AML-193 (cell line): ENCODE results near the gene MAPK8.
A peak's percentile ranks its signal among the peaks of the same experiment; 100 is the strongest.

Source experiments
- DNase-seq, 2 experiments: peaks; one replicate each; lab custom pipeline; 2025; lab: John Stamatoyannopoulos, UW

The MAPK8 gene

GRCh38 chr10:48292616-48293015 lies 13.9 kb upstream of the MAPK8 start:
- no peak for DNase-seq

- no peak for DNase-seq
These were observed 12.0 kb upstream of the MAPK8 start for GRCh38 chr10:48294431-48294830.

GRCh38 chr10:48296576-48297098 lies 9.8 kb upstream of the MAPK8 start:
- DNase-seq: no peak

GRCh38 chr10:48299066-48299465 lies 7.4 kb upstream of the MAPK8 start:
- no peak for DNase-seq

GRCh38 chr10:48299692-48300091 lies 6.8 kb upstream of the MAPK8 start:
- DNase-seq: no peak

GRCh38 chr10:48300556-48300955 lies 5.9 kb upstream of the MAPK8 start:
- no peak for DNase-seq

- DNase-seq: no peak
These were observed 3.7 kb upstream of the MAPK8 start for GRCh38 chr10:48302515-48303476.

GRCh38 chr10:48305905-48306264 lies 592 bp upstream of the MAPK8 start:
- no peak for DNase-seq

GRCh38 chr10:48306870-48307710 lies 613 bp downstream of the MAPK8 start:
- peak in 1 of 2 experiments; percentile 26 for DNase-seq

GRCh38 chr10:48307711-48308018 lies 1.2 kb downstream of the MAPK8 start:
- DNase-seq: no peak

- no peak for DNase-seq
These were observed 3.3 kb downstream of the MAPK8 start for GRCh38 chr10:48309711-48310226.

- no peak for DNase-seq
These were observed 7.6 kb downstream of the MAPK8 start for GRCh38 chr10:48314107-48314506.

GRCh38 chr10:48316236-48316635 lies 9.8 kb downstream of the MAPK8 start:
- no peak for DNase-seq

GRCh38 chr10:48317321-48317990 lies 11.0 kb downstream of the MAPK8 start:
- no peak for DNase-seq

GRCh38 chr10:48322017-48322416 lies 15.5 kb downstream of the MAPK8 start:
- no peak for DNase-seq

GRCh38 chr10:48324580-48324979 lies 18.1 kb downstream of the MAPK8 start:
- DNase-seq: no peak

GRCh38 chr10:48330269-48330668 lies 23.8 kb downstream of the MAPK8 start:
- DNase-seq: no peak

- no peak for DNase-seq
These were observed 25.0 kb downstream of the MAPK8 start for GRCh38 chr10:48331436-48331835.

GRCh38 chr10:48332166-48332870 lies 25.8 kb downstream of the MAPK8 start:
- no peak for DNase-seq

GRCh38 chr10:48332871-48333216 lies 26.4 kb downstream of the MAPK8 start:
- DNase-seq: no peak

GRCh38 chr10:48333856-48334255 lies 27.4 kb downstream of the MAPK8 start:
- DNase-seq: no peak

- no peak for DNase-seq
These were observed 29.3 kb downstream of the MAPK8 start for GRCh38 chr10:48335788-48336187.
